Suppressor macrophage treated with lipopolysaccharide for 1 hour (primary cell): ENCODE data around the gene DLGAP1.
"Not testable (repeated sequence)": the region's sequence is repeated elsewhere in the genome, so short reads cannot be mapped to it uniquely, and the experiment has no call there.

Experiments
- DNase-seq, 3 donors: peaks; one replicate each; pipeline ENCODE4 v3.0.0-alpha.2; 2020 to 2022

DLGAP1 gene

DNA sequence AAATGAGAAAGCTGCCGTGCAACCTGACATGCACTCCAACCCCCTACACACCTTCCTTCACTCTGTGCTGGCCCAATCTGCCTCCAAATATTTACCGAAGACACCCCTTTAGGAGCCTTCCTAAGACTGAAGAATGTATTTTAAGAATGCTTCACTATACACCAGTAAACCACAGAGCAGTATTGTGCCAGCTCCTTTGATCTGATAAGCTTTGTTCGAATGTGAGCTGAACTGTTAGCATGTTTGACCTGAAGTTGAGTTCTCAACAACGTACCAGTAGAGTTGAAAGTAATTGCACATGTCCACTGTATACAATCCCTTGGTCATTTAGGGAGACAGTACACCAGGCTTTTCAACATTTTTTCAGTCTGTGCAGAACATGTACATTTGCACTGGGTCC is 745.9 kb downstream of the DLGAP1 start:
- DNase-seq: no peak

DNA sequence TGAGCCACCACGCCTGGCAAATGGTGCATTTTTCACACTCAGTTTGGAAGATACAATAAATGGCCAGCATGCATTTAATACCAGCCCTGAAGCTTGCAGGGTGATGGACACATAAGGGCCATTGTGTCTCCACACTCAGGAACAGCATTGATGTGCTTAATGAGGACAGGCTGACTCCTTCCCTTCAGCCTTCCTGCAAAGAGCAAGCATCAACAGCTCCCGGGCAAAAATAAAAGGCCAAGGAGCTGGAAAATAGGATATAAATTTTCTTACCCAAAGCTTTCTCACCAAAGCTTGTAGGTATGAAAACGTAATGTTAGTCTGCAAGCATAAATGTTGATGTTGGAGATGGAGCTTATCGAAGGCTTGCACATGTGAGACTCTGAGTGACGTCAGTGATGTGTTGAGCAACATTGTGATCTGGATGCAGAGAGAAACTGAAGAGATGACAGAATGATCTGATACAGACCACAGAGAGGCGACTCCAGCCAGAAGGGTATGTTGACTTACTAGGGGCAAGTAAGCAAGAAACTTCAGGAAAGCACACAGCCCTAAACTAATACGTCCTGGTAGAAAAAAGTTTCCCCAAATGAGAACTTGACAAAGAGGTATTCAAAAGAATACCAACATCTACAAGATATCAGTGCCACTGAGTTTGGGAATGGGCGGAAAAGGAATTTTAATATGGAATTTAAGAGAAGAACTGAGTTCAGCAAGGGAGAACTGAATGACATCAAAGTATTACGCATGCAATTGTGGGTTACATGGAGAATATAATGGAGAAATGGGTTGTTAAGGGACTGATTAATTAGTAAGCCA is 748.6 kb downstream of the DLGAP1 start:
- DNase-seq: peak; percentile 71 to 81 (median 80)

DNA sequence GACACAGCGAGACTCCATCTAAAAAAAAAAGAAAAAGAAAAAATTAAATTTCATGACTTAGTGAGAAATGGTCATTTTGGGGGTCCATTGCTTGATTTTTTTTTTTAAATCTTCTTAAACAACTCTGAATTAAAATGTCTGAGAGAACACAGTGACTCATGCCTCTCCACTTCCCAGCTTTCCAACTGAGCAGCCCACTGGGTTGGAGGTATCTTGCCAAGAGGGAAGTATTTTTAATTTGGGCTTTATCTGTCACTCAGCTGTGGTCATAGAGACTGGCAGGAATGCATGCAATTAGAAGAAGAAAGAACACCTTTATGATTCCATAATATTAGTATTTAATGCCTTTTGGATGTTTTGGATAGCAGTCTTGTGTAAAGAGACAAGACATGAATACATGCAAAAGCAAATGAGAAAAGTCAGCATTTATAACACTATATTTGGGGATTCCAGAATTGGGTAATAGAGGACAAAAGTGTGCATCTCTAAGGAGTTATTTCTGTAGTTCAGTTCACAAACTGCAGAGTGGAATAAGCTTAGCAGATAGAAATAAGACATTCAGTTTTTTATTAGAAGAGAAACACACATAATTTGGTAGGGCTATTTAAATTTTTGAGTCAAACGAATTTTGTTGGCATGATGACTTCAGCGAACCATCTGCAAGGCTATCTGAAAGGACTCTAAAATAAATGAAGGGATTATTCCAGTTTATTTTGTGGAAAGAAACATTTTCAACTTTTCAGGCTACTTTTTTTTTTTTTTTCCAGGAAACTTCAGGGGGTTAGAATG is 750.4 kb downstream of the DLGAP1 start:
- peak; percentile 45 to 80 (median 73) for DNase-seq

DNA sequence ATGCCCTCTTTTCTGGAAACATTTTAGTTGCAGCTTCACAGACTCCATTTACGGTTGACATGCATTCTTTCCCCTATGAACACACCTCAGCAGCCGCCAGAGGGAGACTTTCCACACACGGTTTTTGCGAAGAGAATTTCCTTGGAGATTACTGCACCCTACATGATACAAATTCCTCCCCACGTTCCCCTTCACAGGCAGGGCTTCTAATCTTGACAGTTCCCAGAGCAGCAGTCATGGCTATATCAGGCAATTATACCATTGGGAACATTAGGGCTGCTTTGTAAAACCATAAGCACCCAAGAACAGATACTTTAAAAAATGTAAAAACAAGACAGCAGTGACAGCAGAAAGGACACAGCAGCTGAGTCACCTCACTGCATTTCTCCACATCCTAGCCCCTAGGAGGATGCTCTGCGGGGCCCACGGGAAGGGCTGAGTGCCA is 751.4 kb downstream of the DLGAP1 start:
- peak; percentile 70 to 78 (median 77) for DNase-seq

DNA sequence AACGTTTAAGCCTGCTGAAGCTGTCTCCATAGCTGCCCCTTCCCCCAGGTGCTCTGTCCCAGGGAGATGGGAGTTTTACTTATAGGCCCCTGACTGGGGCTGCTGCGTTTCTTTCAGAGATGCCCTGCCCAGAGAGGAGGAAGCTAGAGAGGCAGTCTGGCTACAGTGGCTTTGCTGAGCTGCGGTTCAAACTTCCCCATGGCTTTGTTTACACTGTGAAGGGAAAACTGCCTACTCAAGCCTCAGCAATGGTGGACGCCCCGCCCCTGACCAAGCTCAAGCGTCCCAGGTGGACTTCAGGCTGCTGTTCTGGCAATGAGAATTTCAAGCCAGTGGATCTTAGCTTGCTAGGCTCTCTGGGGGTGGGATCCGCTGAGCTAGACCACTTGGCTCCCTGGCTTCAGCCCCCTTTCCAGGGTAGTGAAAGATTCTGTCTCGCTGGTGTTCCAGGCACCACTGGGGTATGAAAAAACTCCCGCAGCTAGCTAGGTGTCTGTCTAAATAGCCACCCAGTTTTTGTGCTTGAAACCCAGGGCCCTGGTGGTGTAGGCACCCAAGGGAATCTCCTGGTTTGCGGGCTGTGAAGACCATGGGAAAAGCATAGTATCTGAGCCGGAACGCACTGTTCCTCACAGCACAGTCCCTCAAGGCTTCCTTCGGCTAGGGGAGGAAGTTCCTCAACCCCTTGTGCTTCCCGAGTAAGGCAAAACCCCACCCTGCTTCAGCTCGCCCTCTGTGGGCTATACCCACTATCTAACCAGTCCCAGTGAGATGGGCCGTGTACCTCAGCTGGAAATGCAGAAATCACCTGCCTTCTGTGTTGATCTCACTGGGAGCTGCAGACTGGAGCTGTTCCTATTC is 755.2 kb downstream of the DLGAP1 start:
- peak; percentile 58 to 74 (median 74) for DNase-seq

DNA sequence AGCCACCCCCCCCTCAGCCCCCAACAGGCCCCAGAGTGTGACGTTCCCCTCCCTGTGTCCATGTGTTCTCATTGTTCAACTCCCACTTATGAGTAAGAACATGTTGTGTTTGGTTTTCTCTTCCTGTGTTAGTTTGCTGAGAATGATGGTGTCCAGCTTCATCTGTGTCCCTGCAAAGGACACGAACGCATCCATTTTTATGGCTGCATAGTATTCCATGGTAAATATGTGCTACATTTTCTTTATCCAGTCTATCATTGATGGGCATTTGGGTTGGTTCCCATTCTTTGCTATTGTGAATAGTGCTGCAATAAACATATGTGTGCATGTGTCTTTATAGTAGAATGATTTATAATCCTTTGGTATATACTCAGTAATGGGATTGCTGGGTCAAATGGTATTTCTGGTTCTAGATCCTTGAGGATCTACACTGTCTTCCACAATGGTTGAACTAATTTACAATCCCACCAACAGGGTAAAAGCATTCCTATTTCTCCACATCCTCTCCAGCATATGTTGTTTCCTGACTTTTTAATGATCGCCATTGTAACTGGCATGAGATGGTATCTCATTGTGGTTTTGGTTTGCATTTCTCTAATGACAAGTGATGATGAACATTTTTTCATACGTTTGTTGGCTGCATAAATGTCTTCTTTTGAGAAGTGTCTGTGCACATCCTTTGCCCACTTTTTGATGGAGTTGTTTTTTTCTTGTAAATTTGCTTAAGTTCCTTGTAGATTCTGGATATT is 760.9 kb downstream of the DLGAP1 start:
- not testable (repeated sequence) for DNase-seq

DNA sequence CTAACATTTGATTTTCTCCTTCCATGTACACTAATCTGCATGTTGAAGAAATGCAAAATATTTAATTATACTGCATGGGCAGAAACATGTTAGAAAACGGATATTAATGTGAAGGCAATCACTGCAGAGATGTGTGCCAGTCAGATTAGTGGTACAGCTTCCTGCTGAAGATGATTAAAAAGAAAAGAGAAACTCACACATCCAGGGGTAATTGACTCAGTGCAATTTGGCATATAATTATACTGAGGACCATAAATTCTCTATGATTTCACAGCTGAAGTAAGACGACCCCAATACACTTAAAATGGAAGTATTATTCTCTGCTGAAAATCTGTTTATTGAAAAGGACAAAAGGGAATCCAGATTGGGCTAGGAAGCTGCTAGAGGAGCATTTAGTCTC is 761.7 kb downstream of the DLGAP1 start:
- DNase-seq: no peak

DNA sequence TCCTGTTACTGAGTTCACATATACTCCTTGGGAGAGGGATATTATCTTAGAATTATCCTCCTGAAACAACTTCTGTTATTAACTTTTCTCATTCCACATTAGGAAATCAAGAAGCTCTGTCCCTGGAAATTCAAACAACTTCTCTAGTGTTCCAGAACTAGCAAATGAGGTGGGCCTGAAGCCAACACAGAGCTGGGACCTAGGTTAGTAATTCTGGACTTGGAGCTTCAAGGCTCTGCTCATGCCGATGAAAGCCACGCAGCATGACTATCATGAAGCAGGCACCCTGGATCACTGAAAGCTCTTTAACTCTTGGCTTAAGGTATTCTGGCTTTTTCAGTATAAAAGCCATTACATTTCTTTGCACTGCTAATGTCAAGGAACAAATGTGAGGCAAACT is 762.4 kb downstream of the DLGAP1 start:
- DNase-seq: no peak

DNA sequence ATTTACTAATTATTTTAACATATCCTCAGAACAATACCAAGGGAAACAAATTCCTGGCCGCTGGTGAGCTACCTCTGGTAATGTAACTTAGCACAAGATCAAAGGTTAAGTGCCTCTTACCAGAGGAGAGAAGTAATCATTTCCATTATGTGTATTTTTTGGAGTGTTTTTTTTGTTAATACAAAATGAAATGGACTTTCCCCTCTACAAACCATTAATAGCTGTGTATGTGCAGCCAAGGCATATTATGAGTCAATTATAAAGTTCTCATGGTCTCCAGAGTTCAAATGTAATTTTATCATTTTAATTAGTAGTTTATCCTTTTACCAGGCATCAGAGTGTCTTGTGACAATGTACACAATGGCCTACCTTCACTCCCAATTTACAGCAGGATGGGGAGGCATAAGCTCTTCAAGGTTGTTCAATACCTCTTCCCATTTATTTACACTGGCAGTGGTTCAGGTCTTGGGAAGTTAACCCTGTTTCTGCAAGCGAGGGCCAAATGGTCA is 762.9 kb downstream of the DLGAP1 start:
- no peak for DNase-seq

DNA sequence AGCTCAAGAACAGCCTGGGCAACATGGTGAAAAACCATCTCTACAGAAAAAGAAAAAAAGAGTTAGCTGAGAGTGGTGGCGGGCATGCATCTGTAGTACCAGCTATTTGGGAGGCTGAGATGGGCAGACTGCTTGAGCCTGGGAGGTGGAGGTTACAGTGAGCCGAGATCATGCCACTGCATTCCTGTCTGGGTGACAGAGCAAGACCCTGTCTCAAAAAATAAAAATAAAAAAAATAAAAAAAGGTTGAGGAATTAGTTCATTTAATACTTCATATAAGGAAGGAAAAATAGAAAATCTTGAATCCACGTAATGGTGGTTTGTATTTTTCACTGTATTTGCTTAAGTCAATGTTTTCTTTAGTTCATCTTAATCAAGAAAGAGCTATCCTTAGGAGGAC is 763.4 kb downstream of the DLGAP1 start:
- DNase-seq: no peak

DNA sequence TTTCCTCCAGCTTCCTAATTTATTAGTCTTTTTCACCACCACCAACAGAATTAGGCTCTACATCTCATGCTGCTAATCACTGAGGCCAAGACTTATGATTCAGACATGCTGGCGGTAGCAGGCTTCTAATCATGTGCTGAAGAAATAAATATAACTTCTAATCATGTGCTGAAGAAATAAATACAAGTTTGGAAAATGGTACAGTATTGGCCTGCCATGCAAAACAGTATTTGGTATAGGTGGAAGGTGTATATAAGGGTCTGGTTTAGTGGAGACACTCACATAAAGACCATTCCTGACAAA is 764.4 kb downstream of the DLGAP1 start:
- DNase-seq: no peak

DNA sequence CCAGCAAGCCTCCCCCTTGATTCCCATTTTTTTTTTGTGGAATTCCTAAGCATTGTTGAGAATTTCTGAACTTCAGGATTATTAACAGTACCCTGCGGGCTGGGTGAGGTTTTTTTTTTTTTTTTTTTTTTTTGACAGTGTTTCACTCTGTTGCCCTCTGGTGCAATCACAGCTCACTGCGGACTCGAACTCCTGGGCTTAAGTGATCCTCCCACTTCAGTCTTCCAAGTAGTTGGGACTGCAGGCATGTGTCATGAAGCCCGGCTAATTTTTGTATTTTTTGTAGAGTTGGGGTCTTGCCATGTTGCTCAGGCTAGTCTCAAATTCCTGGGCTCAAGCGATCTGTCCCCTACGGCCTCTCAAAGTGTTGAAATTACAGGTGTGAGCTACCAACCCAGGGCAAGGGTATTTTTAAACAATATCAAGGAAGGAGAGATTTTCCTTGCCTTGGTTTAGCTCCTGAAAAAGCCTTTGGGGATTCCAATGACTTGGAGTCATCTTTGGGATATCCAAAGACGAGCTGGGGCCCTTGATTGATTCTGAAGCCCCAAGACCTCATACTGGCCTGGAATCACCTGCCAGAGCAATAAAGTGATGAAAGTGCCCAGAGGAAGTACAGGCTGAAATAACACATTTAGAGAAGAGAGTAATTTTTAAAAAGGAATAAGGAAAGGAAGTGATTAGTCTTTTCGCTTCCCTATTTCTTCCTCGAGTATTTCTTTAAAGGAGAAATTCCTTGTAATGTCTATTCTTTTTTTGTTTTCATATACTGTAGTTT is 764.9 kb downstream of the DLGAP1 start:
- DNase-seq: peak in 2 of 3 donors; percentile 40 to 41

DNA sequence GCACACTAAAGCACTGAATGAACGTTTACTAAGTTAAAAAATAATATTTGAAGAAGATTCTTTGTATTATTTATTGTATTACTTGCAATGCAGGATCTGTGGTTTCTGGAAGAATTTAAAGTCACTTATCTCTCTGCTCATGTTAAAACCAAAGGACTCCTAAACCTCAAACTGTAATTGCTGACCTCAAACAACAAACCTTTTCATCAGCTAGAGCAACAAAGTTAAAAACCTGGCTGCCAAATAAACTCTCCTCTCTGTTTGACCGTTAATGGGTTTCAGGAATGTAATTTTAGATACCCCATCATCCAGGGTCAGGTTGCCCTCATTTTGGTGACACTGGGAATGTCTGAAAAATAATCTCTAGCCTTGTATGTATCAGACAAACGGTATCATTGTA is 766.0 kb downstream of the DLGAP1 start:
- DNase-seq: no peak

DNA sequence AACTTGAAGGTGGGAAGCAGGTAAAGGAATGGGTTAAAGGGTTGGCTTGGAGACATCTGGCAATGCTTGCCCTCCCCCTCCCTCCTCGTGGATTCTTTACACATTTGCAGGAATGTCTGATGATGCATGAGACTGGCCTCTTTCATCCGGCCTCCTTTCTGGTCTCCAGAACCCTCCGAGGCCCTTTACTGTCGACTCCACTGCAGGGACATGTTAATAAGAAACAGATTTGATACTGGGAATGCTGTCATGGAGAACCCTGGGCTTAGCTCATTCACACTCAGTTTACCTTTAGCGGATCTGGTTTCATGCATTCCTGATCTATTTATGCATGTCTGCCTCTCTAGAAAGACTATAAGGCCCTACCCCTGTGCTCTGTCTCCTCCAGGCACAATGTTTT is 766.4 kb downstream of the DLGAP1 start:
- DNase-seq: no peak

DNA sequence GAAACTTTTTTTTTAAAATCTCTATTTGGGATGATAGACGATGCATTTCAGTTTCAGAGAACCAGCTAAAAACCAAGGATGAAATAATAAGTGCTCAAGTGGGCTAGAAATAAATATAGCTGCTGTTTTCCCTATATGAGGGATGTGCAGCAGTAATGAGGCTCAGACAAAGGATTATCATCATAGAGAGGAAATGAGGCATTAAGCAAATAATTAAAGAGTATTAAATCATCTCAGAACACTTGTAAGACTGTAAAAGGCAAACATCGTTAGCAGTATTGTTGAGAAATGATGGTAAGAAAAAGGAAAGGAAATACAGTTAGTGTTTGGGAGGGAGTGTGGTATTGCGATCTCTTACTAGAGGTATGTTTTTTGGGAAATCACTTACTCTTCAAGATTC is 771.6 kb downstream of the DLGAP1 start:
- no peak for DNase-seq

DNA sequence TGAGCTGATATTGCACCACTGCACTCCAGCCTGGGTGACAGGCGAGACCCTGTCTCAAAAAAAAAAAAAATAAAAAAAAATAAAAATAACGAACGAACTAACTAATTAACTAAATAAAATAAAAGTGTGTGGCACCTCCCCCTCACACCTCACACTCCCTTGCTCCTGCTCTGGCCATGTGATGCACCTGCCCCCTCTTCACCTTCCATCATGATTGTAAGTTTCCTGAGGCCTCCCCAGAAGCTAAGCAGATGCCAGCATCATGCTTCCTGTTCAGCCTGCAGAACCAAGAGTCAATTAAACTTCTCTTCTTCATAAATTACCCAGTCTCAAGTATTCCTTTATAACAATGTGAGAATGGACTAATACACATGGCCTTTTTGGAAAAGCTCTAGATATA is 773.0 kb downstream of the DLGAP1 start:
- no peak for DNase-seq

DNA sequence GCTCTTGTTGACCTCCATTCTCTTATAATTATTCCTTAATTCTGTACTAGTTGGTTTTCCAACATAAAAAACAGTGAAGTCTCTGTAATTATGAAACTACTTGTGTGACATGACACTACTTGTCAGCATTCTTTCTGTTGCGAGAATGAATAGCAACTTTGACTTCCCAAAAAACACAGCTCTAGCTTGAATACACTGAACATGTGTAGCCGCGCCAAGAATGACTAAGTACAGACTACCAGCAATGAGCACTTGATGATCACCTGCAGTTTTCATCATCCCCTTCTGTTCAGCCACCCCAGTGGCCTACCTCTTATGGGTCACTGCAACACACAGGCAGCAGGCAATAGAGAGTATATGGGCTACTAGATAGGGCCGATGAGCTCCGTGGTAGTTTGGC is 775.9 kb downstream of the DLGAP1 start:
- DNase-seq: peak; percentile 61 to 75 (median 63)

DNA sequence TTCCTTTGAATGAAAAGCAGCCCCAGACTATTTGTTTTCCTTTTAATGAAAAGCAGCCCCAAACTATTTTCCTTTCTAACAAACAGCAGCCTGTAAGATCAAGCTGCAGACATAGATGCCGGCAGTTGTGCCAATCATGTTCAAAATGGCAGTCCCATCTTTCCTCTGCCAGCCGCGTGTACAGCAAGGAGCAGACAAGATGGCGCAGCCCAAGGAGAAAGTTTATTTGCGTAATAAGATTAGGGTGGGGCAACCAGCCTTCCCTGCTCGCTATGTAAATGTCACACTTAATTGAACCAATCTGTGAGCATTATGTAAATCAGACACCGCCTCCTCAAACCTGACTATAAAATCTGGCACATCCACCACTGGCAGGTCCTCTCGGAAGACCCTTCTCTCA is 779.1 kb downstream of the DLGAP1 start:
- no peak for DNase-seq

DNA sequence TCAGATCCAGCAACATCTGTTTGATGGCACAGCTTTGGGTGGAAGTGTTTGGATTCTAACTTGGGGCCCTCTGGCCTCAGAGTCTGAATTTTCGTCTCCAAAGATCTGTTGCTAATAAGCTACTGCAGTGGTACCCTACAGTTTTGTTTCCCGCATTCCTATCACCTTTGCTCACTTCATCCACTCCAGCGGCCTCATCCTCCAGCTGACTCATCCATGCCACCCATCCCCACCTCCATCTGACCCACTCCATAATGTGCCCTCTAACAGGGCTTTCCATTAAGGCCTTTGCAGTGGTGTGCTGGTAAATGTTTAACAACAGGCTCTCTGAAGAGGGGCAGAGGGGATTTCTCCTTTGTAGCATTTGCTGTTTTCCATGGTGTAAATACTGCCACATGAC is 779.7 kb downstream of the DLGAP1 start:
- no peak for DNase-seq

DNA sequence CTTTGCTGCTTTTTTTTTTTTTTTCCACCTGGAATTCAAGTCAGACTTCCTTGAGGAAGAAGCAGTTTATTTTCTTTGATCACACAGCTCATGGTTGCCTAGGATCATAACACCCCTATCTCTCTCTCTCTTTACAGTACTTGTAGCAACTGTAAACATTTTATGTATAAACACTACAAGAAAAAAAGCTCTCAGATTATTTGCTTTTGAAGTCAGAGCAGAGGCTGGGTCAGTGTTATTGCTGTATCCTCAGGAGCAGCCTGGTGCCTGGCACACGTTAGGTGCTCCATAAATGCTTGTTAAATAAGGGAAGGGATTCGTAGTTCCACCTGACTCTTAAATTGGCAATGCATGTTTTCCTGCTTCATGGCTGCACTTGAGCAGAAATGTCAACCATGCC is 783.9 kb downstream of the DLGAP1 start:
- DNase-seq: no peak

DNA sequence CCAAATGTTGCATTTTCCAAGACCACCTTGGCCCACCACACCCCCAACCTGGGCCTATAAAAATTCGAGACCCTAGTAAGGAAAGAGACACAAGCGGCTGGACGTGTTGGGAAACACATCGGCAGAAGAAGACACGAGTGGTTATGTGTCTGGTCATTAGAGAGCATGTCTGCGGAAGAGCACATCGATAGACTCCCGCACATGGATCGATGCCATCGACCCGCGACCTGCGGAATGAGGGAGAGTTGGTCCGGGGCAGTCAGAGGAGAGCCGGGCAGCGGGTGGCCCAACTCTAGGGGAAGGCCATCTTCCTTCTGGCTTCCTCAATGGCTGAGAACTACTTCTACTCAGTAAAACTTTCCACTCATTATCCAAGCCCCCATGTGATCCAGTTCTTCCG is 785.7 kb downstream of the DLGAP1 start:
- no peak for DNase-seq
